ENCODE measurements around the gene ZNG1F.
"Not testable (repeated sequence)": the region's sequence is repeated elsewhere in the genome, so short reads cannot be mapped to it uniquely, and the experiment has no call there.

GRCh38 chr9:41090922-41091321 lies 98.2 kb downstream of the ZNG1F start:
- not testable (repeated sequence) for TF ChIP-seq CTCF (IDR thresholded peaks at IDR 0.05 in 4 of 5, conservative IDR thresholded peaks at IDR 0.05 in 1 of 5); POLR2A (IDR thresholded peaks at IDR 0.05)

Data from gastrocnemius medialis (tissue), 4 donors.